Mucosa of descending colon (tissue), 3 donors: ENCODE data around the gene CCND1. TPM values are rescaled to one million over a fixed set of nuclear protein-coding genes. Genes with fewer than 3 reads are reported as not detected.

ENCODE experiments used
- ATAC-seq: fragments of 200-7000 bp; cut with Tn5 transposase; one replicate; pipeline ENCODE4 v1.9.1; 2020; ENCODE audit warnings: mild to moderate bottlenecking, moderate library complexity
- DNase-seq, 3 donors: peaks; one replicate each; pipeline ENCODE4 v3.0.0-alpha.2; 2020
- H3K36me3 ChIP-seq: fragments of 200-600 bp; one replicate; pipeline ENCODE4 v1.8.0; 2021; ENCODE audit warnings: low read depth, mild to moderate bottlenecking
- H3K4me1 ChIP-seq: fragments of 200-600 bp; one replicate; pipeline ENCODE4 v1.8.0; 2021; ENCODE audit warnings: low read depth, mild to moderate bottlenecking
- H3K4me3 ChIP-seq: fragments of 200-600 bp; one replicate; pipeline ENCODE4 v1.8.0; 2021; ENCODE audit warnings: mild to moderate bottlenecking
- H3K9me3 ChIP-seq: fragments of 200-600 bp; one replicate; pipeline ENCODE4 v1.8.0; 2021; ENCODE audit warnings: mild to moderate bottlenecking
- CTCF ChIP-seq: fragments of 200-600 bp; IDR thresholded peaks from one replicate; pipeline ENCODE4 v1.8.0; 2022; ENCODE audit warnings: antibody characterized with exemption, mild to moderate bottlenecking
- intact Hi-C, 2 donors: fragments of 100-400 bp; cut with DNase I in 1 of 2; cut with micrococcal nuclease in 1 of 2; formaldehyde crosslinking; loops; one replicate each; pipeline versions ENCODE4 v1.11.0 to v1.11.1; 2022; cut with DNase I, micrococcal nuclease
- total RNA-seq, 3 donors: library from RNA; stranded (reverse); fragmentation: NEBNext Ultra II Directional in 2 of 3; extraction: Animal tissue kit (Norgen Biotek cat#: 25700) in 2 of 3; gene quantifications; one replicate each; pipeline versions ENCODE4 v1.2.1 to v1.2.4, GENCODE V29; 2021 to 2023
- donor health status: DM: no; HTN: no; CAD: no; lungs with moderate emphysema.
- donor health status: DM: no; HTN: no; CAD: no.
- donor health status: DM: no; HTN: yes; CAD: no.

Gene CCND1
- total RNA-seq, 3 donors from 2014 or later, result 44.6 to 82.4 (median 58.9) TPM

GRCh38 chr11:69652999-69653398 is 12.0 kb downstream of the CCND1 start:
- Histone ChIP-seq H3K4me1 (no peaks in the 10 kb centered on the region), H3K36me3 (no peaks in the 10 kb centered on the region), H3K4me3 (no peak overlapping the region), H3K9me3 (no peaks in the 10 kb centered on the region)
- TF ChIP-seq CTCF, result no peak
- DNase-seq (peak in 1 of 3 donors; percentile 19), ATAC-seq (no peak)
- intact Hi-C loops, result no loop called here

DNA sequence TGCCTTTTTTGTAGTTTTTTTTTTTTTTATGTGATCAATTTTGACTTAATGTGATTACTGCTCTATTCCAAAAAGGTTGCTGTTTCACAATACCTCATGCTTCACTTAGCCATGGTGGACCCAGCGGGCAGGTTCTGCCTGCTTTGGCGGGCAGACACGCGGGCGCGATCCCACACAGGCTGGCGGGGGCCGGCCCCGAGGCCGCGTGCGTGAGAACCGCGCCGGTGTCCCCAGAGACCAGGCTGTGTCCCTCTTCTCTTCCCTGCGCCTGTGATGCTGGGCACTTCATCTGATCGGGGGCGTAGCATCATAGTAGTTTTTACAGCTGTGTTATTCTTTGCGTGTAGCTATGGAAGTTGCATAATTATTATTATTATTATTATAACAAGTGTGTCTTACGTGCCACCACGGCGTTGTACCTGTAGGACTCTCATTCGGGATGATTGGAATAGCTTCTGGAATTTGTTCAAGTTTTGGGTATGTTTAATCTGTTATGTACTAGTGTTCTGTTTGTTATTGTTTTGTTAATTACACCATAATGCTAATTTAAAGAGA is 12.5 kb downstream of the CCND1 start:
- H3K36me3 ChIP-seq, result no peaks in the 10 kb centered on the region
- intact Hi-C loops, result no loop called here

DNA sequence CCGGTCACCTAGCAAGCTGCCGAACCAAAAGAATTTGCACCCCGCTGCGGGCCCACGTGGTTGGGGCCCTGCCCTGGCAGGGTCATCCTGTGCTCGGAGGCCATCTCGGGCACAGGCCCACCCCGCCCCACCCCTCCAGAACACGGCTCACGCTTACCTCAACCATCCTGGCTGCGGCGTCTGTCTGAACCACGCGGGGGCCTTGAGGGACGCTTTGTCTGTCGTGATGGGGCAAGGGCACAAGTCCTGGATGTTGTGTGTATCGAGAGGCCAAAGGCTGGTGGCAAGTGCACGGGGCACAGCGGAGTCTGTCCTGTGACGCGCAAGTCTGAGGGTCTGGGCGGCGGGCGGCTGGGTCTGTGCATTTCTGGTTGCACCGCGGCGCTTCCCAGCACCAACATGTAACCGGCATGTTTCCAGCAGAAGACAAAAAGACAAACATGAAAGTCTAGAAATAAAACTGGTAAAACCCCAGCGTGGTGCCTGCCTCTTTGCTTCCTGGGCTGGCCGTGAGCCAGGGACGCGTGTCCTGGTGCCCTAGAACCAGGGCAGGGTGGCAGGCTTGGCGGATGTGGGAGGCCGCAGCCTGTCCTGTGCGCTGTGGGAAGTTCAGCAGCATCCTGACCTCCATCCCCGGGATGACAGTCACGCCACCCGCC is 13.2 kb downstream of the CCND1 start:
- Histone ChIP-seq H3K4me3 (no peak overlapping the region), H3K36me3 (no peaks in the 10 kb centered on the region), H3K4me1 (no peaks in the 10 kb centered on the region), H3K9me3 (no peaks in the 10 kb centered on the region)
- TF ChIP-seq CTCF, result no peak
- DNase-seq (no peak), ATAC-seq (peak; percentile 36)
- intact Hi-C loops, result no loop called here

More for the DNA sequence above, 12.5 kb downstream of the CCND1 start:
- no peak for TF ChIP-seq CTCF
- Histone ChIP-seq H3K9me3 (no peaks in the 10 kb centered on the region), H3K4me1 (no peaks in the 10 kb centered on the region), H3K4me3 (no peak overlapping the region)
- ATAC-seq (no peak), DNase-seq (peak in 2 of 3 donors; percentile 16 to 43)

GRCh38 chr11:69654660-69655478 is 13.9 kb downstream of the CCND1 start:
- H3K4me3 ChIP-seq, result no peak overlapping the region
- H3K9me3 ChIP-seq, result no peaks in the 10 kb centered on the region
- intact Hi-C loops, result no loop called here
- no peaks in the 10 kb centered on the region for H3K4me1 ChIP-seq
- no peak for TF ChIP-seq CTCF
- peak; percentile 77 for ATAC-seq
- peak in 2 of 3 donors; percentile 32 to 55 for DNase-seq
- H3K36me3 ChIP-seq, result no peaks in the 10 kb centered on the region

GRCh38 chr11:69655479-69656428 is 14.8 kb downstream of the CCND1 start:
- H3K4me1 ChIP-seq, result no peaks in the 10 kb centered on the region
- no peak for ATAC-seq
- H3K4me3 ChIP-seq, result no peak overlapping the region
- intact Hi-C loops, result no loop called here
- DNase-seq, result peak in 2 of 3 donors; percentile 17 to 34
- TF ChIP-seq CTCF, result no peak
- no peaks in the 10 kb centered on the region for H3K36me3 ChIP-seq
- H3K9me3 ChIP-seq, result no peaks in the 10 kb centered on the region
